ENCODE results near the gene UNG. TPM values are rescaled to one million over a fixed set of nuclear protein-coding genes. Genes with fewer than 3 reads are reported as not detected.

Gene UNG
- total RNA-seq, 2 donors from 2014 or later = 39.6 to 59.3 TPM

DNA sequence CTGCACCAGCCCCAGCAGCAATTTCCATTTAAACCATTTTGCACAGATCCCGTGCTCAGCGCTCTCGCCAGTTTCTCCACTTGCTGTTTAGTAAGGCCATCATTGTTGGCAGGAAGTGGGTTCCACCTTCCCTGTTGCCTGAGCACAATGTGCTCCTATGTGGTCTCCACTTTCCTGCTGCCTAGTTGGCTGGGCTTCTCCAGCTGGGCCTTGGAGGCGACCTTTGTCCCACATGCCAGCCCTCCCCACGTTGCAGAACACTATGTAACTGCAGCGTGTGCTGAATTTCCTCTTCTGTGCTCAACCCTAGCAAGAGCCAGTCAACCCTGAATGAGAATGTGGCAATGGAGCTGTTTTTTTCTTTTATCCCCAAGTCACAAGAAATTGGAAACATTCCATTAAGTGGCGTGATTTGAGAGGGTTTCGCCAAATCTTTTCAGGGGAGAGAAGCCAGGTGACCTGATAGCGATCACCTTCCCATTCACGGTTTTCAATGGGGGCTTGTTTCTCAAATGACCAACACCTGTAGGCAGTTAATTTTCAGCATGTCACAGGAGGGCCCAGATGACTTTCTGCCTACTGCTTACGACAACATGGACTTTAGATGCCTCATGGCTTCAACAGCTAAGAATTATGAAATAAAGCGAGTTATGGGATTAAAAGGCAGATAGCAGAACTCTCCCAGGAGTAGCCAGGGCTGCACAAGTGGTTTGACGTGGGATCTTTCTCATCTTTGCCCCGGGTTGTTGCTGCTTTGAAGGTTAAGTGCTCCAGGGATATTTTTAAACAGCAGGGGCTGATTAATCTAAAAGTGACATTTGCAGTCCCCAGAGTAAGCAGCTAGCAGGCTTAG is 18.6 kb downstream of the UNG start, which contains the start of gene ACACB:
Gene ACACB, plus strand, starts transcription at position 830 of the 853 bp plus-strand sequence. CDS start 22,819 bp downstream, outside the sequence.
- intact Hi-C loops (cut with DNase I) = loop anchor here (10.0 kb wide), 1 partner anchor 269 kb away; no protein-coding TSS in a partner anchor
- peaks cover 16% of the 10 kb centered on the region for H3K4me1 ChIP-seq (replicated peaks)

DNA sequence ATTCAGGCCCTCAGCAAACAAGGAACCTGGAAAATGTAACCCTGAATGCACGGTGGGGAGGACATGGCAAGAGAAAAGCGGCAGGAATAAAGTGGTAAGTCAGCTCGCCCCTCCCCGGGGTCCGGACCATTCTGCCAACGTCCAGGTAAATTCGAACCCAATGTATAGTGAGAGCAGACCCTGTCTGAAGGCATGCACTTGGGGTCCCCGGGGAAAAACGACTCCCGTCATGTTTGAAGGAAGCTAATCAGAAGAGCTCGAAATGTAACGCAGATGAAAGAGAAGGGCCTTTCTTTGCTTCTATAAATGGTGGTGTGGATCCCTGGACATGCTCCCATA is 19.2 kb downstream of the UNG start:
- no peak for DNase-seq (ENCODE audit: low spot score)
- intact Hi-C loops (cut with DNase I) = loop anchor here (10.0 kb wide), 1 partner anchor 268 kb away; no protein-coding TSS in a partner anchor
- Histone ChIP-seq H3K4me3 (no peak overlapping the region), H3K4me1 (replicated peaks) (peaks cover 16% of the 10 kb centered on the region), H3K27me3 (replicated peaks; ENCODE audit: insufficient read depth) (no peaks in the 10 kb centered on the region), H3K27ac (peak overlapping the region; percentile 56 to 59), H3K36me3 (no peaks in the 10 kb centered on the region), H3K9me3 (no peaks in the 10 kb centered on the region)
- no peak for TF ChIP-seq CTCF (IDR thresholded peaks at IDR 0.05)
- TF ChIP-seq POLR2AphosphoS5 (IDR thresholded peaks at IDR 0.05) = no peak
- no peak for TF ChIP-seq POLR2A (IDR thresholded peaks at IDR 0.05)
- WGBS = 58% methylated on average over 12 of the region's 12 CpGs

More for the DNA sequence above, 18.6 kb downstream of the UNG start, which contains the start of gene ACACB:
- Histone ChIP-seq H3K9me3 (no peaks in the 10 kb centered on the region), H3K27me3 (replicated peaks; ENCODE audit: insufficient read depth) (no peaks in the 10 kb centered on the region), H3K4me3 (no peak within 1 kb of the TSS), H3K36me3 (no peaks in the 10 kb centered on the region), H3K27ac (peak within 1 kb of the TSS; percentile 56 to 59)
- TF ChIP-seq POLR2A (IDR thresholded peaks at IDR 0.05) (no peak), CTCF (IDR thresholded peaks at IDR 0.05) (no peak), POLR2AphosphoS5 (IDR thresholded peaks at IDR 0.05) (no peak)
- 34% methylated on average over 14 of the region's 14 CpGs for WGBS
- DNase-seq (ENCODE audit: low spot score) = peak; percentile 10

DNA sequence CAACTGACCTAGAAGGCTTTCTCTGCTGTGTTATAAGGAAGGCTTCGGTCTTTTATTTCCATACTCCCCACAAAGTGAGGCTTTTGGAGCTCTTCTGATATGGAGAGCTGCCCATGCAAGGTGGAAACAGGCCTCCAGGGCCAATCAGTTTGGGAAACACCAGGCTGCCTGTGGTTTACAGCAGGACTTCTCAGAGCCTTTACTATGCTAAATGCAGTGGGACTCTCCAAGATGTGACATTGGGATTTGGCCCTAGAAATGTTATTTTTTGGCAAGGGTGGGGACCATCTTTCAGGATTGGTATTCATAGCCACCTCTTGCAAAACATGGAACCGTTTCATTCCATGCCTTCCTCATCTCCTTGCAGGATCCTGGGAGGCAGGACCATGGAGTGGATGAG is 22.7 kb downstream of the UNG start:
- no peaks in the 10 kb centered on the region for H3K27me3 ChIP-seq (replicated peaks; ENCODE audit: insufficient read depth)
- peaks cover 13% of the 10 kb centered on the region for H3K4me1 ChIP-seq (replicated peaks)
- TF ChIP-seq POLR2A (IDR thresholded peaks at IDR 0.05) (no peak), CTCF (IDR thresholded peaks at IDR 0.05) (no peak), POLR2AphosphoS5 (IDR thresholded peaks at IDR 0.05) (no peak)
- intact Hi-C loops (cut with DNase I) = no loop called here
- no peak for DNase-seq (ENCODE audit: low spot score)
- H3K4me3 ChIP-seq = no peak overlapping the region
- no peaks in the 10 kb centered on the region for H3K36me3 ChIP-seq
- 77% methylated on average over 2 of the region's 2 CpGs for WGBS
- H3K9me3 ChIP-seq = no peaks in the 10 kb centered on the region
- H3K27ac ChIP-seq = no peak overlapping the region

DNA sequence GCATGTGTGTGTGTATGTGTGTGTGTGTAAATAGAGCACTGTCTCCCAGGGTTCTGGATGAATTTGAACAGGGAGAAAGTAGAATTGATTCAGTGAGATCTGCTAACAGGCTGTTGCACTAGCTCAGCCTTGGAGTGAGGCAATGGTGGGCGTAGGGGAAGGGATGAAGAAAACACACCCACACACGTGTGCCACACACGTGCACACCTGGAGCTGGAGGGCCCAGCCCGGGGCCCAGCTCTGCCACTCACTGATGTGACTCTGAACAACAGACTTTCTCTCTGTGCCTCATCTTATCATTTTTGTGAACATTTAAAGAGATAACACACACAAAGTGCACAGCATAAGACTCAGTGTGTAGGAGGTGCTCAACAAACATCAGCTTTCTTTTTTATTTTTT is 23.2 kb downstream of the UNG start:
- TF ChIP-seq CTCF (IDR thresholded peaks at IDR 0.05) (no peak), POLR2A (IDR thresholded peaks at IDR 0.05) (no peak), POLR2AphosphoS5 (IDR thresholded peaks at IDR 0.05) (no peak)
- DNase-seq (ENCODE audit: low spot score) = no peak
- Histone ChIP-seq H3K9me3 (no peaks in the 10 kb centered on the region), H3K36me3 (no peaks in the 10 kb centered on the region), H3K4me1 (replicated peaks) (peaks cover 9% of the 10 kb centered on the region), H3K4me3 (no peak overlapping the region), H3K27me3 (replicated peaks; ENCODE audit: insufficient read depth) (no peaks in the 10 kb centered on the region), H3K27ac (no peak overlapping the region)
- intact Hi-C loops (cut with DNase I) = no loop called here
- WGBS = 74% methylated on average over 4 of the region's 4 CpGs
